IPS-18c (cell line): ENCODE results near the gene RGS17.
"Not testable (repeated sequence)": the region's sequence is repeated elsewhere in the genome, so short reads cannot be mapped to it uniquely, and the experiment has no call there.

Source experiments
- H3K4me3 ChIP-seq: 2 replicates; pipeline ENCODE4 v1.7.0; 2013; ENCODE audit warnings: low read depth, mild to moderate bottlenecking, low read length, moderate library complexity; ENCODE audit not compliant: insufficient read depth
- H3K9me3 ChIP-seq: one replicate; pipeline ENCODE4 v1.6.1; 2013; ENCODE audit warnings: mild to moderate bottlenecking, low read length, moderate library complexity; ENCODE audit not compliant: control insufficient read depth, insufficient read depth

Gene RGS17

GRCh38 chr6:153027480-153027879, 103.6 kb downstream of the RGS17 start:
- no peak overlapping the region for H3K4me3 ChIP-seq
- H3K9me3 ChIP-seq: no peaks in the 10 kb centered on the region

DNA sequence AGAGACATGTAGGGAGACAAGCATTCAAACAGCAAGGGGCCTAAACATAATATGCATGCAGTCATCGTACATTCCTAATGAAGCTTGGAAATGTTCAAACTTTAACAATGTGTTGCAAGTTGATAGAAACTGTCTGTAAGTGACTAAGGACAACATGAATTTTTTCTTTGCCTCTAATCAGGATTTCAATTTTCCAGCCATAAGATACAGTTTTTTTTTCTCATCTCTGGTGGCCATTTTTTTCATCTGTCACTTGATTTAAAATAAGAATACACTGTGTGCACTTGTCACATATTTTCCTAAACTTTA, 106.4 kb downstream of the RGS17 start:
- Histone ChIP-seq H3K4me3 (no peak overlapping the region), H3K9me3 (no peaks in the 10 kb centered on the region)

DNA sequence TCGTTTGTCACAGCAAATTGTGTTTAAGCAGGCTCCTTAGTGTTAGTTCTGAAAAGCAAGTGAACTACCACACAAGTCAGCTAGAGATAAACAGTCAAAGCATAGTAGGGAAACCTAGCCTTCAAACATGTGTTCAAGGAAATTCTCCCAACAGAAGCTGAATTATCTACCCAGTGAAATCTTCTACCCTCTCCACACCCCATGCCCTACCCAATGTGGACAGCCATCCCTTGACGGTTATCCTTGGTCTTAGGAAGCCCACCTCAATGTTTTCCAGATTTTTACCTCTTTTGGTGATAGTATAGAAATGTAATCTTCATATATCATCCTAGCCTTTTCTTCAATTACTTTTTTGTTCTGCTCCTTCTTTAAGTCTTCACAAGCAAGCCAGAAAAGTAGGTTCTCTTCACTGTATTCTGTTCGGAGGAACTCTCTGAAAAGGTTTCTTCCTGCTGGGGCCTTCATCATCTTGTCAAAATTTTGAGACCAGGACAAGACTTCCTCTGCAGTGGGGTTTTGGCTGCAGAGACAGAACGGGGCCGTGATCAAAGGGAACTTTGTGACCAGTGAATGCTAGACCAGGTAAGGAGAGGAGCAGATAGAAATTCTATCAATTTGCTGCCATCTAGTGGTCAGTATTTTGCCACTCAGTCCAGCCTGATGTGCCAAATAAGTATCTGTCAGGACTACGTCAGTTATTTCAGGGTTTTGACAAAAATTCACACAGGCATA, 106.9 kb downstream of the RGS17 start:
- Histone ChIP-seq H3K9me3 (no peaks in the 10 kb centered on the region), H3K4me3 (no peak overlapping the region)

DNA sequence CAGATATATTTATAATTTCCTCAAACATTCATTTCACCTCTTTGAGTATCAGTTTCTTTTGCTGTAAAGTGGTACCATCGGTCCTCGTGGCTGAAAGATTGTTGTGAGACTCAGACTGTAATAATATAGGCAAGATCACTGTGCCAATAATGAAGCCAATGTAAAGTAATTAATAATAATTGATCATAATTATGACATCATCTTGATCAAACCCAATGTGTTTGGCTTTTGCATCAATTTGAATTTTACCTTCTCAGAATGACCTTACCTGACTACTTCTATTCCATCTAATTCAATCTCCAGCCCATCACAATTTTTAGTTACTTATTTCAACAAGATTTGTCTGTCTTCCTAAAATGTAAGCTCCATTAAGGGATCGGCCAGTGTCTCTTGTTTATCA, 112.7 kb downstream of the RGS17 start:
- H3K4me3 ChIP-seq: no peak overlapping the region
- peaks cover 2% of the 10 kb centered on the region for H3K9me3 ChIP-seq

DNA sequence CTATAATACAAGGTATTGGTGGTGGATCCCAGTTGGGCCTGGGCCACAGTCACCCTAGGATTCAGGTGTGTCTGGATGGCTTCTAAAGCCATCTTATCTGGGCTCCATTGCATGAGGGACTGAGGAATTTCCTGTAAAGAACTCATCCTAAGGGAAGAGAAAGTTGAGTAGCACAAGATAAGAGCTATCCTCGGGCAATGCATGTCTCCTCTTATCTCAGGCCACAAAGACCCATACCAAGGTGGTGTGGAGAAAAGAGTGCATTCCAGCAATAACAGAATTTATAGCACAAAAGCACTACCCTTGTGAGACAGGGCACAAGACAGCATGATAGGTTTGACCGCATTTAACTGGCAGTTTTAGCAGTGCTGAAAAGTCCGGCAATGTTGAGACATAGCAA, 114.2 kb downstream of the RGS17 start:
- Histone ChIP-seq H3K9me3 (peaks cover 2% of the 10 kb centered on the region), H3K4me3 (no peak overlapping the region)

DNA sequence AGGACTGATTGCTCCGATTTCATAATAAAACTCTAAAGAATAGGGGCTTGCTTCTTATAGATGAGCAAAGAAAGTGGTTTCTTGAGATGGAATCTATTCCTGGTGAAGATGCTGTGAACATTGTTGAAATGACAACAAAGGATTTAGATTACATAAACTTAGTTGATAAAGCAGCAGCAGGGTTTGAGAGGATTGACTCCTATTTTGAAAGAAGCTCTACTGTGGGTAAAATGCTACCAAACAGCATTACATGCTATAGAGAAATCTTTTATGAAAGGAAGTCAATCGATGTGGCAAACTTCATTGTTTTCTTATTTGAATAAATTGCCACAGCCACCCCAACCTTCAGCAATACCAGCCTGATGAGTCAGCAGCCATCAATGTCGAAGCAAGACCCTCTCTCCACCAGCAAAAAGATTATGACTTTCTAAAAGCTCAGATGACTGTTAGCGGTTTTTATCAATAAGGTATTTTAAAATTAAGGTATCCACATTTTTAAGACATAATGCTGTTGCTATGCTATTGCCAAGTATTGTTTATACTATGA, 115.9 kb downstream of the RGS17 start:
- no peak overlapping the region for H3K4me3 ChIP-seq

GRCh38 chr6:153013438-153013837, 117.6 kb downstream of the RGS17 start:
- Histone ChIP-seq H3K4me3 (no peak overlapping the region), H3K9me3 (peaks cover 2% of the 10 kb centered on the region)

More for the DNA sequence above, 115.9 kb downstream of the RGS17 start:
- peaks cover 2% of the 10 kb centered on the region for H3K9me3 ChIP-seq

- peaks cover 2% of the 10 kb centered on the region for H3K9me3 ChIP-seq
- no peak overlapping the region for H3K4me3 ChIP-seq
Observed at GRCh38 chr6:153012856-153013255, 118.2 kb downstream of the RGS17 start.

DNA sequence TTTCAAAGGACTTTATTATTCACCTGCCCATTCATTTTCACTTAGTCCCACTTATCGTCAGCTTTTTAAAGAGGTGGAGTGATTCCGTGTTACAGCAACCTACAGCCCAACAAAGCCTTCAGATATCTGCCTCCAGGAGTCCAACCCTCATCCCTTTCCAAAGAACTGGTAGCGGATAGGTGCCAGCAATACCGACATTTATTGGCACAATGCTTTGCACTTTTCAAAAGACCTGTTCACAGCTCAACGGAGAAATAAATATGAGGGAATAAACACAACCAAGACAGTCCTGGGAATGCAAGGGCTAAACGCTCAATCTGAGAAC, 127.8 kb downstream of the RGS17 start:
- Histone ChIP-seq H3K4me3 (peak overlapping the region; percentile 94), H3K9me3 (no peaks in the 10 kb centered on the region)

DNA sequence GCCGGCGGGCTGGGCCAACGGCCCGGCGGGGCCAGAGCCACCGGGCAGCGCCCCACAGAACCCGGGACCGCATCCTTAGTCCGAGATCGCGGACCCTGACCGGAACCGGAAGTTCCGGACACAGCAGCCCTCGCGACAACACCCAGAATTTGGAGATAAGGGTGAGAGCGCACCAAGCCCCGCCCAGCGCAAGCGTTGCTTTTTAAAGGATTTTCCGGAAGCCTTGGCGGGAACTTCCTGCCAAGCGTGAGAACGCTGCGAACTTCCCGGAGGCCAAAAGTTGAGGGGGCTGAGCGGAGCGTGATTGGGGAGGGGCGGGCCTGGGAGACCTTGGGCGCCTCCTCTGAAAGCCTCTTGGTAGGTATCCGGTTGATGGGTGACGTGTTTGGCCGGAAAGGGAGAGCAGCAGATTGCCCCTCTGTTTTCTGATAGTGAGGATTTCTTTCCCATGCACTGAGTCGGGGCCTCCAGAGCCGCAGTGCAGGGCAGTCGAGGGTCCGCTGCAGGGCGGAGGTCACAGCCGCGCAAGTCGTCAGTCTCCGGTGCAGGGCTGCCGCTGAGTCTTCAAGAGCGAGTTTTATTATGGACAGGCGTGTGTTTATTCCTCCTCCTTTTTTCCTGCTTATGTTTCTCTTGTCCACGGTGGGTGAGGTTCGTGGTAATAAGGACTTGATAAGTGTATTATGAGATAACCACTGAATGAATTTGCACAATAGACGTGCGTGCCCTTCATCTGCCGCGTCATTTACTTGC, 128.3 kb downstream of the RGS17 start, which contains the start of gene MTRF1L:
MTRF1L (minus strand) TSS at position 97 of the 753 bp plus-strand sequence; CDS start at position 73, 24 bp downstream.
- peak within 1 kb of the TSS; percentile 94 for H3K4me3 ChIP-seq
- H3K9me3 ChIP-seq: no peaks in the 10 kb centered on the region

GRCh38 chr6:153001767-153002612, 129.1 kb downstream of the RGS17 start:
- Histone ChIP-seq H3K4me3 (peak overlapping the region; percentile 94), H3K9me3 (no peaks in the 10 kb centered on the region)

- H3K4me3 ChIP-seq, H3K9me3 ChIP-seq: not testable (repeated sequence)
Observed at GRCh38 chr6:153000790-153001189, 130.3 kb downstream of the RGS17 start.

- H3K9me3 ChIP-seq: no peaks in the 10 kb centered on the region
- no peak overlapping the region for H3K4me3 ChIP-seq
Observed at GRCh38 chr6:153000243-153000642, 130.8 kb downstream of the RGS17 start.

GRCh38 chr6:152999538-152999937, 131.5 kb downstream of the RGS17 start:
- not testable (repeated sequence) for H3K4me3 ChIP-seq, H3K9me3 ChIP-seq

DNA sequence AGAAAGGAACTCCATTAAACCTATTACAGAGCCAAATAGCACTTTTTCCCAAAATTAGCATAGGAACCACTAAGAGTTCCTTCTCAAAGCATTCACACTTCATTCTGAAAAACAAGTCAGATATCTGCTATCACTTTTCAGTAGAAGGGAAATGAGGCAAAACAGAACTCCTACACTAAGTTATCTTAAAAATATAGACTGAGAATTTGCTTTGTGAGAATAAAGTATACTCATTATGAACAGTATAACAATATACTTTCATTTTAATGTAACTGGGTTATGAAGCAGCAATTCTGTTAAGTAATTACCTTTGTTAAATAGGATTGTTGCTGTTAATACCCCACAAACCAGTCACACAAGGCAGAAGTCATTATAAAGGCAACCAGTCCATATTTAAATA, 137.2 kb downstream of the RGS17 start:
- Histone ChIP-seq H3K9me3 (no peaks in the 10 kb centered on the region), H3K4me3 (no peak overlapping the region)

DNA sequence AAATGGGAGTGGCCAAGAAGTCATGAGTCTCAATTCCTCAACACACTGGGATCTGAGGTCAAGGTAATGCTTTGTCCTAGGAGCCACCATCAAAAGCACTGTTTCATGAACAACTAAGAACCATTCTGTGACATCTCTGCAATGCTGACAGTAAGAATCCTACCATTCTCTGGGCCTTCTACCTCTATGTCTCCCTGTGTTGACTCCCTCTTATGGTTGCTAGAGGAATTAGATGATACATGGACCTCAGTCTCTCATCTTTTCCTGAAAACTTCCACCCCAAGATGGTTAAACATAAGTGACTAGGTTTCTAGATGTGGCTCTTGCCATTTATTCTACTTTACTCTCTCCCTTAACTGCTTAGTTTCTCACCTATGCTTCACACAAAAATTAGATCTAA, 137.7 kb downstream of the RGS17 start:
- Histone ChIP-seq H3K4me3 (no peak overlapping the region), H3K9me3 (no peaks in the 10 kb centered on the region)

GRCh38 chr6:152986978-152987377, 144.1 kb downstream of the RGS17 start:
- H3K4me3 ChIP-seq: no peak overlapping the region
- no peaks in the 10 kb centered on the region for H3K9me3 ChIP-seq

- H3K9me3 ChIP-seq, H3K4me3 ChIP-seq: not testable (repeated sequence)
Observed at GRCh38 chr6:152985300-152985699, 145.8 kb downstream of the RGS17 start.
